CD14-positive monocyte (primary cell): ENCODE results near the gene UGT2B15. TPM values are rescaled to one million over a fixed set of nuclear protein-coding genes. Genes with fewer than 3 reads are reported as not detected.

Experiments used
- DNase-seq, 3 donors: peaks; one replicate each; pipeline ENCODE4 v3.0.0-alpha.2; 2011 to 2022
- H2AFZ ChIP-seq: 2 replicates; pipeline ENCODE4 v1.6.0; 2012; ENCODE audit warnings: mild to moderate bottlenecking, low read depth, low read length, inconsistent platforms; ENCODE audit not compliant: insufficient read depth, poor library complexity, severe bottlenecking
- H3K27ac ChIP-seq, 2 donors: 1 replicate in 1 of 2; 2 replicates in 1 of 2; pipeline ENCODE4 v1.5.1; 2012 to 2013; ENCODE audit warnings: low read length in 2 of 2, control low read depth in 1 of 2, inconsistent platforms in 1 of 2, low read depth in 1 of 2, mild to moderate bottlenecking in 1 of 2
- H3K27me3 ChIP-seq, 2 donors: one replicate each; pipeline versions ENCODE4 v1.6.0 to v1.6.1; 2011 to 2013; ENCODE audit warnings: low read length in 2 of 2; ENCODE audit not compliant: control insufficient read depth in 2 of 2, insufficient read depth in 2 of 2
- H3K36me3 ChIP-seq, 2 donors: replicated peaks in 1 of 2; 1 replicate in 1 of 2; 2 replicates in 1 of 2; pipeline versions ENCODE4 v1.5.1 to v1.6.1; 2012 to 2013; ENCODE audit warnings: low read length in 2 of 2, control low read depth in 1 of 2, inconsistent platforms in 1 of 2, mild to moderate bottlenecking in 1 of 2; ENCODE audit not compliant: insufficient read depth in 2 of 2, control insufficient read depth in 1 of 2
- H3K4me1 ChIP-seq, 2 donors: 1 replicate in 1 of 2; 2 replicates in 1 of 2; pipeline versions ENCODE4 v1.5.1 to v1.6.1; 2012 to 2013; ENCODE audit warnings: low read length in 2 of 2, control low read depth in 1 of 2, inconsistent platforms in 1 of 2, mild to moderate bottlenecking in 1 of 2, moderate library complexity in 1 of 2; ENCODE audit not compliant: insufficient read depth in 2 of 2, control insufficient read depth in 1 of 2
- H3K4me2 ChIP-seq: replicated peaks from 2 replicates; pipeline ENCODE3; 2012; ENCODE audit warnings: low read length, moderate library complexity, mild to moderate bottlenecking; ENCODE audit not compliant: poor library complexity, severe bottlenecking; ENCODE audit errors: extremely low read depth
- H3K4me3 ChIP-seq, 3 experiments: fragments of 200-600 bp in 1 of 3; sonication (generic) in 1 of 3; replicated peaks in 1 of 3; 1 replicate in 2 of 3; 2 replicates in 1 of 3; pipeline ENCODE4 v1.5.1; 2011 to 2013; ENCODE audit warnings: low read length in 3 of 3, mild to moderate bottlenecking in 3 of 3, control low read depth in 2 of 3, low read depth in 2 of 3, inconsistent platforms in 1 of 3, moderate library complexity in 1 of 3
- H3K79me2 ChIP-seq: 2 replicates; pipeline ENCODE4 v1.6.0; 2012; ENCODE audit warnings: mild to moderate bottlenecking, control low read depth, inconsistent platforms, low read length, moderate library complexity; ENCODE audit not compliant: insufficient read depth
- H3K9ac ChIP-seq: 2 replicates; pipeline ENCODE4 v1.6.0; 2017; ENCODE audit warnings: low read length, mild to moderate bottlenecking; ENCODE audit not compliant: insufficient read depth, poor library complexity, severe bottlenecking
- H3K9me3 ChIP-seq, 2 donors: replicated peaks in 1 of 2; 1 replicate in 1 of 2; 2 replicates in 1 of 2; pipeline versions ENCODE4 v1.5.1 to v1.6.1; 2012 to 2013; ENCODE audit warnings: low read length in 2 of 2, control low read depth in 1 of 2; ENCODE audit not compliant: control insufficient read depth in 1 of 2, insufficient read depth in 1 of 2
- H4K20me1 ChIP-seq: 2 replicates; pipeline ENCODE4 v1.6.0; 2012; ENCODE audit warnings: mild to moderate bottlenecking, low read length, control low read depth, moderate library complexity; ENCODE audit not compliant: insufficient read depth
- H3K27ac Mint-ChIP-seq, 7 donors: one replicate each; pipeline ENCODE4 v1.8.0; 2020; ENCODE audit warnings: mild to moderate bottlenecking in 7 of 7, mixed read lengths in 7 of 7, moderate library complexity in 6 of 7, inconsistent platforms in 2 of 7
- H3K27me3 Mint-ChIP-seq, 3 donors: one replicate each; pipeline ENCODE4 v1.8.0; 2021 to 2022; ENCODE audit warnings: low read depth in 3 of 3, mild to moderate bottlenecking in 3 of 3, mixed read lengths in 3 of 3, moderate library complexity in 3 of 3, inconsistent platforms in 1 of 3
- H3K36me3 Mint-ChIP-seq, 2 donors: one replicate each; pipeline ENCODE4 v1.8.0; 2020; ENCODE audit warnings: mixed read lengths in 2 of 2, inconsistent platforms in 1 of 2, mild to moderate bottlenecking in 1 of 2
- H3K4me1 Mint-ChIP-seq: one replicate; pipeline ENCODE4 v1.8.0; 2020; ENCODE audit warnings: mild to moderate bottlenecking, mixed read lengths
- H3K4me3 Mint-ChIP-seq, 2 donors: one replicate each; pipeline ENCODE4 v1.8.0; 2020; ENCODE audit warnings: mild to moderate bottlenecking in 2 of 2, mixed read lengths in 2 of 2, moderate library complexity in 1 of 2
- H3K9me3 Mint-ChIP-seq, 7 donors: one replicate each; pipeline ENCODE4 v1.8.0; 2020 to 2022; ENCODE audit warnings: mixed read lengths in 7 of 7, mild to moderate bottlenecking in 6 of 7, moderate library complexity in 6 of 7, inconsistent platforms in 2 of 7
- CTCF ChIP-seq: fragments of 200-600 bp; IDR thresholded peaks from one replicate; pipeline ENCODE4 v1.8.0; 2022; ENCODE audit warnings: antibody characterized with exemption, mild to moderate bottlenecking
- WGBS: methylation state at CpG from one replicate; pipeline ENCODE4 v1.1.5; 2013; ENCODE audit warnings: missing lambda C conversion rate; ENCODE audit not compliant: insufficient coverage; 5-methylcytosine and 5-hydroxymethylcytosine counted together
- intact Hi-C, 2 donors: fragments of 100-400 bp; cut with micrococcal nuclease; formaldehyde crosslinking; loops; one replicate each; pipeline versions ENCODE4 v1.15.0 to v1.15.1; 2023
- polyA plus RNA-seq, 3 donors: library from polyadenylated mRNA; depleted of rRNA in 1 of 3; unstranded in 2 of 3; stranded (reverse) in 1 of 3; fragments of 300-500 nt in 2 of 3; fragments of >200 nt in 1 of 3; fragmentation: Illumina TruSeq in 2 of 3; gene quantifications; 1 replicate in 2 of 3; 2 replicates in 1 of 3; pipeline ENCODE4 v1.2.3, GENCODE V29; 2012 to 2021

UGT2B15 gene
- polyA plus RNA-seq, 3 donors, result not detected

GRCh38 chr4:68599150-68599549 lies 71.3 kb downstream of the UGT2B15 start:
- Histone ChIP-seq H3K79me2 (no peaks in the 10 kb centered on the region), H3K27ac (no peak overlapping the region), H3K9me3 (no peaks in the 10 kb centered on the region), H3K4me1 (no peaks in the 10 kb centered on the region), H3K36me3 (no peaks in the 10 kb centered on the region), H4K20me1 (no peaks in the 10 kb centered on the region), H3K4me3 (no peak overlapping the region), H3K4me2 (no peak overlapping the region), H3K9ac (no peak overlapping the region), H2AFZ (no peak overlapping the region), H3K27me3 (no peaks in the 10 kb centered on the region)
- no peak for DNase-seq
- intact Hi-C loops, result no loop called here
- H3K27me3 Mint-ChIP-seq, result peaks cover 0 to 1% (median 0%) of the 10 kb centered on the region in 3 donors
- peaks cover 0 to 5% (median 2%) of the 10 kb centered on the region in 7 donors for H3K9me3 Mint-ChIP-seq
- H3K4me1 Mint-ChIP-seq, result no peaks in the 10 kb centered on the region
- TF ChIP-seq CTCF, result no peak
- no peak overlapping the region for H3K27ac Mint-ChIP-seq
- no CpG with 5 or more reads among the region's 3 CpGs for whole genome bisulfite sequencing
- H3K4me3 Mint-ChIP-seq, result no peak overlapping the region
- H3K36me3 Mint-ChIP-seq, result no peaks in the 10 kb centered on the region

- H2AFZ ChIP-seq, result no peak overlapping the region
- no peak for DNase-seq
- H3K4me3 Mint-ChIP-seq, result no peak overlapping the region
- H3K4me3 ChIP-seq, result no peak overlapping the region
- H3K4me2 ChIP-seq, result no peak overlapping the region
- no peaks in the 10 kb centered on the region for H3K4me1 ChIP-seq
- H3K27me3 Mint-ChIP-seq, result peaks cover 0 to 1% (median 0%) of the 10 kb centered on the region in 3 donors
- WGBS, result 100% methylated on average over 2 of the region's 2 CpGs
- H4K20me1 ChIP-seq, result no peaks in the 10 kb centered on the region
- TF ChIP-seq CTCF, result no peak
- H3K27ac Mint-ChIP-seq, result no peak overlapping the region
- intact Hi-C loops, result no loop called here
- peaks cover 0 to 5% (median 2%) of the 10 kb centered on the region in 7 donors for H3K9me3 Mint-ChIP-seq
- no peaks in the 10 kb centered on the region for H3K27me3 ChIP-seq
- H3K36me3 ChIP-seq, result no peaks in the 10 kb centered on the region
- H3K9ac ChIP-seq, result no peak overlapping the region
- H3K79me2 ChIP-seq, result no peaks in the 10 kb centered on the region
- H3K9me3 ChIP-seq, result no peaks in the 10 kb centered on the region
- H3K4me1 Mint-ChIP-seq, result no peaks in the 10 kb centered on the region
- H3K27ac ChIP-seq, result no peak overlapping the region
- no peaks in the 10 kb centered on the region for H3K36me3 Mint-ChIP-seq
Observed at GRCh38 chr4:68597482-68597881, 73.0 kb downstream of the UGT2B15 start.

Other genes starting within 250 kb of the UGT2B15 start
- not detected for gene TMPRSS11E, start 223.2 kb downstream of the UGT2B15 start, polyA plus RNA-seq
- not detected for gene UGT2B17, start 94.3 kb downstream of the UGT2B15 start, polyA plus RNA-seq
- gene UGT2B10, start 145.3 kb upstream of the UGT2B15 start, polyA plus RNA-seq, result not detected